ENCODE results near the gene RALGAPB.

RALGAPB gene

DNA sequence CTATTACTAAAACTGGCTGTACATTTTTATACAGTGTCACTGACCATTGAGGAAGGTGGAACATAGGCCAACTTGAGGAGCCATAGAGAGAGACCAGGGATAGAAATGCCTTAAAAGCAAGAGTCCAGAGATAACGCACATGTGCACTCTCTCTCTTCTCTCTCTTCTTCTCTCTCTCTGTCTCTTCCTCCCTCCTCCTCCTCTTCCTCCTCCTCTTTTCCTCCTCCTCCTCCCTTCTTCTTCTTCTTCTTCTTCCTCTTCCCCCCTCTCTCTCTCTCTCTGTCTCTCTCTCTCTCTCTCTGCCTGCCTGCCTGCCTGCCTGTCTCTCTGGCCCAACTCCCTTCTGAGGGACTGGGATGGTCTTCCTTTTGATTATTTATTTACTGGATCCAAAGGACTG is 92.0 kb downstream of the RALGAPB start:
- no peak overlapping the region for H3K4me2 ChIP-seq (ENCODE audit: insufficient read depth, low read length)
- no peak for DNase-seq
- H3K9me3 ChIP-seq (ENCODE audit: insufficient read depth, low read length, severe bottlenecking): no peaks in the 10 kb centered on the region
- H2AFZ ChIP-seq (ENCODE audit: low read depth, low read length): no peak overlapping the region
- no peak for ATAC-seq (ENCODE audit: insufficient read depth, low read depth)
- no peak overlapping the region for H3K4me3 ChIP-seq (ENCODE audit: low read depth in 1 of 2, low read length in 2 of 2)
- no peak overlapping the region for H3K27ac ChIP-seq (ENCODE audit: low read length)
- no peaks in the 10 kb centered on the region for H3K4me1 ChIP-seq (ENCODE audit: insufficient read depth, low read length)
- no peaks in the 10 kb centered on the region for H4K20me1 ChIP-seq (ENCODE audit: insufficient read depth, low read length)
- H3K9ac ChIP-seq (ENCODE audit: low read depth, low read length): no peak overlapping the region
- H3K36me3 ChIP-seq (ENCODE audit: insufficient read depth, low read length): peaks cover 76% of the 10 kb centered on the region
- H3K79me2 ChIP-seq (ENCODE audit: insufficient read depth, low read length): no peaks in the 10 kb centered on the region
- no peak for TF ChIP-seq EZH2 (IDR thresholded peaks at IDR 0.05; ENCODE audit: borderline replicate concordance, low read depth, low read length, severe bottlenecking)
- TF ChIP-seq, protein P1, sequence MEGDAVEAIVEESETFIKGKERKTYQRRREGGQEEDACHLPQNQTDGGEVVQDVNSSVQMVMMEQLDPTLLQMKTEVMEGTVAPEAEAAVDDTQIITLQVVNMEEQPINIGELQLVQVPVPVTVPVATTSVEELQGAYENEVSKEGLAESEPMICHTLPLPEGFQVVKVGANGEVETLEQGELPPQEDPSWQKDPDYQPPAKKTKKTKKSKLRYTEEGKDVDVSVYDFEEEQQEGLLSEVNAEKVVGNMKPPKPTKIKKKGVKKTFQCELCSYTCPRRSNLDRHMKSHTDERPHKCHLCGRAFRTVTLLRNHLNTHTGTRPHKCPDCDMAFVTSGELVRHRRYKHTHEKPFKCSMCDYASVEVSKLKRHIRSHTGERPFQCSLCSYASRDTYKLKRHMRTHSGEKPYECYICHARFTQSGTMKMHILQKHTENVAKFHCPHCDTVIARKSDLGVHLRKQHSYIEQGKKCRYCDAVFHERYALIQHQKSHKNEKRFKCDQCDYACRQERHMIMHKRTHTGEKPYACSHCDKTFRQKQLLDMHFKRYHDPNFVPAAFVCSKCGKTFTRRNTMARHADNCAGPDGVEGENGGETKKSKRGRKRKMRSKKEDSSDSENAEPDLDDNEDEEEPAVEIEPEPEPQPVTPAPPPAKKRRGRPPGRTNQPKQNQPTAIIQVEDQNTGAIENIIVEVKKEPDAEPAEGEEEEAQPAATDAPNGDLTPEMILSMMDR (IDR thresholded peaks at IDR 0.05; ENCODE audit: borderline replicate concordance, extremely low read depth, low read length, poor library complexity, severe bottlenecking): no peak
- H3K27me3 ChIP-seq (ENCODE audit: insufficient read depth, low read length, poor library complexity): no peaks in the 10 kb centered on the region

DNA sequence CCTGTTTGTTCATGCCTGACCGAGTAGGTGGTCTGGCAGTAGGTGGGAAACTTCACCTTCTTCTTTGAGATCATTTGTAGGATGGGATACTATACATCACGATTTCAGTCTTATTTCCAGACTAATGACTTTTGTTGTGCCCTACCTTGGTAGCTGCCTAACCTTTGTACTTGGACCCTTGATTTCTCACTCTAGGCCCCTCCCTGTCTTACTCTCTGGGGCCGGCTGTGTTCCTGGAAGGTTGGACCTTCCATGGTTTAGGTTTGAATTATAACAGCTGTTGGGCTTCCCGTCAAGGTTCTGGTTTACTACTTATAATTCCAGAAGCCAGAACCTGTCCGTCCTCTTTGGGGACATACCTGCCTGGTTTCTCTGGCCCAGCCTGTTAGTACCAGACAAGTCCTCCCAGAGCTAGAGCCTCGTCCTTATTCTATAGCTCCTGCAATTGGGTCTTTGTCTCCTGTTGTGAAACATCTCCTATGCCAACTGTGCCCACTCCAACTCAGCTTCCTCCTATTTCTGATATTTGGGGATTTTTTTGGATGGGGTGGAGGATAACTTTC is 93.5 kb downstream of the RALGAPB start:
- Histone ChIP-seq H3K27me3 (ENCODE audit: insufficient read depth, low read length, poor library complexity) (no peaks in the 10 kb centered on the region), H3K4me3 (ENCODE audit: low read depth in 1 of 2, low read length in 2 of 2) (no peak overlapping the region), H3K36me3 (ENCODE audit: insufficient read depth, low read length) (peaks cover 77% of the 10 kb centered on the region)

GRCh38 chr20:38569747-38570525 is 97.3 kb downstream of the RALGAPB start:
- H3K4me3 ChIP-seq (ENCODE audit: low read depth in 1 of 2, low read length in 2 of 2): no peak overlapping the region
- ATAC-seq (ENCODE audit: insufficient read depth, low read depth): no peak
- no peak overlapping the region for H3K4me2 ChIP-seq (ENCODE audit: insufficient read depth, low read length)
- no peaks in the 10 kb centered on the region for H3K27me3 ChIP-seq (ENCODE audit: insufficient read depth, low read length, poor library complexity)
- no peak overlapping the region for H3K27ac ChIP-seq (ENCODE audit: low read length)
- no peak overlapping the region for H3K9ac ChIP-seq (ENCODE audit: low read depth, low read length)
- no peaks in the 10 kb centered on the region for H3K4me1 ChIP-seq (ENCODE audit: insufficient read depth, low read length)
- no peak for TF ChIP-seq EZH2 (IDR thresholded peaks at IDR 0.05; ENCODE audit: borderline replicate concordance, low read depth, low read length, severe bottlenecking)
- TF ChIP-seq, protein P1 (IDR thresholded peaks at IDR 0.05; ENCODE audit: borderline replicate concordance, extremely low read depth, low read length, poor library complexity, severe bottlenecking): no peak
- H4K20me1 ChIP-seq (ENCODE audit: insufficient read depth, low read length): no peaks in the 10 kb centered on the region
- H2AFZ ChIP-seq (ENCODE audit: low read depth, low read length): no peak overlapping the region
- no peaks in the 10 kb centered on the region for H3K79me2 ChIP-seq (ENCODE audit: insufficient read depth, low read length)
- no peaks in the 10 kb centered on the region for H3K9me3 ChIP-seq (ENCODE audit: insufficient read depth, low read length, severe bottlenecking)
- peaks cover 75% of the 10 kb centered on the region for H3K36me3 ChIP-seq (ENCODE audit: insufficient read depth, low read length)
- no peak for DNase-seq

More for the DNA sequence above, 93.5 kb downstream of the RALGAPB start:
- H3K9ac ChIP-seq (ENCODE audit: low read depth, low read length): no peak overlapping the region
- no peak overlapping the region for H2AFZ ChIP-seq (ENCODE audit: low read depth, low read length)
- no peaks in the 10 kb centered on the region for H3K9me3 ChIP-seq (ENCODE audit: insufficient read depth, low read length, severe bottlenecking)
- no peak for ATAC-seq (ENCODE audit: insufficient read depth, low read depth)
- no peaks in the 10 kb centered on the region for H3K4me1 ChIP-seq (ENCODE audit: insufficient read depth, low read length)
- no peak for TF ChIP-seq EZH2 (IDR thresholded peaks at IDR 0.05; ENCODE audit: borderline replicate concordance, low read depth, low read length, severe bottlenecking)
- TF ChIP-seq, protein P1 (IDR thresholded peaks at IDR 0.05; ENCODE audit: borderline replicate concordance, extremely low read depth, low read length, poor library complexity, severe bottlenecking): no peak
- no peak overlapping the region for H3K4me2 ChIP-seq (ENCODE audit: insufficient read depth, low read length)
- DNase-seq: no peak
- no peaks in the 10 kb centered on the region for H3K79me2 ChIP-seq (ENCODE audit: insufficient read depth, low read length)
- H4K20me1 ChIP-seq (ENCODE audit: insufficient read depth, low read length): no peaks in the 10 kb centered on the region
- no peak overlapping the region for H3K27ac ChIP-seq (ENCODE audit: low read length)

All from DND-41 (cell line).